A549 (cell line): ENCODE measurements around the gene RAD51B. TPM values are rescaled to one million over a fixed set of nuclear protein-coding genes. Genes with fewer than 3 reads are reported as not detected.

Source experiments
- ATAC-seq, 2 experiments: fragments of 200-7000 bp in 1 of 2; fragments of >200 bp in 1 of 2; cut with Nextera tagmentation in 1 of 2; cut with Tn5 transposase in 1 of 2; 3 replicates each; pipeline versions ENCODE4 v1.8.0 to v1.9.1; 2018 to 2020; ENCODE audit warnings: mild to moderate bottlenecking in 1 of 2, moderate library complexity in 1 of 2
- CTCF ChIA-PET: fragments of 300-600 bp; sonication (Branson Sonifier 250); formaldehyde crosslinking; extraction: SDS; loops from one replicate; lab custom pipeline; 2021; ENCODE audit warnings: antibody characterized with exemption, inconsistent platforms; lab: Yijun Ruan, JAX
- POLR2A ChIA-PET: fragments of 350-600 bp; formaldehyde crosslinking; extraction: SDS; loops from one replicate; lab custom pipeline; 2021; ENCODE audit warnings: antibody characterized with exemption, inconsistent platforms; lab: Yijun Ruan, JAX
- DNase-seq, 2 experiments: peaks; one replicate each; pipeline versions ENCODE4 v3.0.0 to v3.0.0-alpha.2; 2011 to 2016; ENCODE audit warnings: low read depth in 1 of 2, low spot score in 1 of 2
- FAIRE-seq: peaks from 2 replicates; lab custom pipeline; 2011; peaks lifted over from hg19 to GRCh38; lab: Jason Lieb, UNC
- H3K27ac ChIP-seq, 2 experiments: fragments of >200 bp; sonication (Bioruptor Twin); formaldehyde crosslinking; 3 replicates each; pipeline ENCODE4 v1.5.1; 2016 to 2017
- H3K4me1 ChIP-seq: fragments of >200 bp; sonication (Bioruptor Twin); formaldehyde crosslinking; 3 replicates; pipeline ENCODE4 v1.6.1; 2016
- H3K4me2 ChIP-seq: fragments of >200 bp; sonication (Bioruptor Twin); formaldehyde crosslinking; 3 replicates; pipeline ENCODE4 v1.6.1; 2016
- H3K4me3 ChIP-seq: fragments of >200 bp; sonication (Bioruptor Twin); formaldehyde crosslinking; 3 replicates; pipeline ENCODE4 v1.5.1; 2016
- H3K9me3 ChIP-seq: fragments of >200 bp; sonication (Bioruptor Twin); formaldehyde crosslinking; 3 replicates; pipeline ENCODE4 v1.6.1; 2016
- ATOH8 ChIP-seq: fragments of 250-450 bp; sonication (Bioruptor Pico); IDR thresholded peaks from 2 replicates; pipeline ENCODE4 v1.5.0; 2020; ENCODE audit warnings: low read depth, mild to moderate bottlenecking, moderate library complexity
- BHLHE40 ChIP-seq: IDR thresholded peaks from 2 replicates; pipeline ENCODE4 v1.6.1; 2012; ENCODE audit warnings: low read depth, low read length, inconsistent platforms
- CHD4 ChIP-seq: fragments of 200-600 bp; sonication (generic); IDR thresholded peaks from 2 replicates; pipeline ENCODE4 v1.6.1; 2016; ENCODE audit warnings: antibody characterized with exemption, mild to moderate bottlenecking, borderline replicate concordance
- EHF ChIP-seq: fragments of 250-450 bp; sonication (Bioruptor Pico); IDR thresholded peaks from 2 replicates; pipeline ENCODE4 v1.5.0; 2020; ENCODE audit warnings: mild to moderate bottlenecking
- EP300 ChIP-seq, 2 experiments: fragments of >200 bp; sonication (Bioruptor Twin); formaldehyde crosslinking; IDR thresholded peaks; 2 replicates in 1 of 2; 3 replicates in 1 of 2; pipeline ENCODE4 v1.6.1; 2016 to 2017
- ESRRA ChIP-seq: fragments of 150-350 bp; IDR thresholded peaks from 2 replicates; pipeline ENCODE4 v1.6.1; 2014; ENCODE audit warnings: mild to moderate bottlenecking, low read length, borderline replicate concordance
- FOSL2 ChIP-seq, 2 experiments: fragments of 450-650 bp in 1 of 2; fragments of >200 bp in 1 of 2; sonication (Bioruptor Twin) in 1 of 2; formaldehyde crosslinking; IDR thresholded peaks; 2 replicates each; pipeline versions ENCODE4 v1.5.0 to v1.6.1; 2016 to 2020; ENCODE audit warnings: mild to moderate bottlenecking in 1 of 2, moderate library complexity in 1 of 2
- GATA3 ChIP-seq: IDR thresholded peaks from 2 replicates; pipeline ENCODE4 v1.6.1; 2012; ENCODE audit warnings: borderline replicate concordance
- HOXA7 ChIP-seq: fragments of 250-450 bp; sonication (Bioruptor Pico); IDR thresholded peaks from 2 replicates; pipeline ENCODE4 v1.5.0; 2020; ENCODE audit warnings: mild to moderate bottlenecking, moderate library complexity
- JUNB ChIP-seq: fragments of >200 bp; sonication (Bioruptor Twin); formaldehyde crosslinking; IDR thresholded peaks from 2 replicates; pipeline ENCODE4 v1.6.1; 2016
- KDM1A ChIP-seq: fragments of 200-600 bp; sonication (generic); IDR thresholded peaks from 2 replicates; pipeline ENCODE4 v1.6.1; 2016; ENCODE audit warnings: low read depth, mild to moderate bottlenecking
- MAFK ChIP-seq: fragments of 450-650 bp; IDR thresholded peaks from 2 replicates; pipeline ENCODE4 v1.6.1; 2014; ENCODE audit not compliant: partially characterized antibody
- MAZ ChIP-seq: fragments of 150-350 bp; IDR thresholded peaks from 2 replicates; pipeline ENCODE4 v1.6.1; 2014; ENCODE audit warnings: antibody characterized with exemption, low read depth, low read length, borderline replicate concordance
- MYC ChIP-seq: IDR thresholded peaks from 2 replicates; pipeline ENCODE4 v1.6.1; 2012; ENCODE audit warnings: mild to moderate bottlenecking, inconsistent platforms, low read length, improper control_type of control experiment, borderline replicate concordance
- NFE2L2 ChIP-seq: fragments of 150-350 bp; conservative IDR thresholded peaks from 2 replicates; pipeline ENCODE4 v1.6.1; 2014; ENCODE audit warnings: low read length
- NPAS2 ChIP-seq: fragments of 250-450 bp; sonication (Bioruptor Pico); IDR thresholded peaks from 2 replicates; pipeline ENCODE4 v1.8.0; 2022; ENCODE audit warnings: mild to moderate bottlenecking, moderate library complexity, borderline replicate concordance
- PHF8 ChIP-seq: fragments of 200-600 bp; sonication (generic); IDR thresholded peaks from 2 replicates; pipeline ENCODE4 v1.6.1; 2016; ENCODE audit warnings: low read depth, mild to moderate bottlenecking, antibody characterized with exemption, moderate library complexity, borderline replicate concordance
- POLR2AphosphoS2 ChIP-seq: conservative IDR thresholded peaks from 2 replicates; pipeline ENCODE4 v1.6.1; 2012; ENCODE audit warnings: low read length, improper control_type of control experiment, inconsistent platforms
- RARB ChIP-seq: fragments of 250-450 bp; sonication (Bioruptor Pico); IDR thresholded peaks from 2 replicates; pipeline ENCODE4 v1.8.0; 2021; ENCODE audit warnings: mild to moderate bottlenecking, moderate library complexity
- RCOR1 ChIP-seq: fragments of 150-350 bp; IDR thresholded peaks from 2 replicates; pipeline ENCODE4 v1.6.1; 2014; ENCODE audit warnings: antibody characterized with exemption, low read length, low read depth
- REST ChIP-seq: fragments of 200-600 bp; sonication (generic); IDR thresholded peaks from 2 replicates; pipeline ENCODE4 v1.6.1; 2016; ENCODE audit warnings: antibody characterized with exemption, mild to moderate bottlenecking, moderate library complexity
- RFX5 ChIP-seq: fragments of 450-650 bp; IDR thresholded peaks from 2 replicates; pipeline ENCODE4 v1.7.1; 2014; ENCODE audit warnings: antibody characterized with exemption, mild to moderate bottlenecking, moderate library complexity
- RNF2 ChIP-seq: fragments of 200-600 bp; sonication (generic); IDR thresholded peaks from 2 replicates; pipeline ENCODE4 v1.6.1; 2016; ENCODE audit warnings: low read depth, mild to moderate bottlenecking, antibody characterized with exemption, moderate library complexity, borderline replicate concordance
- SREBF2 ChIP-seq: fragments of 450-650 bp; IDR thresholded peaks from 2 replicates; pipeline ENCODE4 v1.6.1; 2014; ENCODE audit warnings: mild to moderate bottlenecking, moderate library complexity
- ZNF302 ChIP-seq: fragments of 250-450 bp; sonication (Bioruptor Pico); IDR thresholded peaks from 2 replicates; pipeline ENCODE4 v1.9.0; 2021; ENCODE audit warnings: inconsistent platforms, mild to moderate bottlenecking, moderate library complexity
- WGBS: methylation state at CpG from one replicate; pipeline ENCODE4 v1.1.6; 2017; ENCODE audit errors: missing lambda C conversion rate; 5-methylcytosine and 5-hydroxymethylcytosine counted together
- polyA plus RNA-seq, 4 experiments: library from polyadenylated mRNA; depleted of rRNA in 3 of 4; stranded (reverse); fragments of >200 nt; fragmentation: RNase III in 1 of 4; extraction: RNeasy Plus Mini Kit Qiagen cat#74134 plus additional on column Dnase treatment in 1 of 4; gene quantifications; 2 replicates in 3 of 4; 3 replicates in 1 of 4; pipeline ENCODE4 v1.2.3, GENCODE V29; 2011 to 2017
- TF ChIP-seq, protein P1 (sequence below): IDR thresholded peaks from 2 replicates; pipeline ENCODE4 v1.6.1; 2012
- TF ChIP-seq, protein P2 (sequence below): fragments of >200 bp; sonication (Bioruptor Twin); formaldehyde crosslinking; IDR thresholded peaks from 3 replicates; pipeline ENCODE4 v1.6.1; 2016
- TF ChIP-seq, protein P3 (sequence below): IDR thresholded peaks from 2 replicates; pipeline ENCODE4 v1.6.1; 2012

RAD51B gene
- polyA plus RNA-seq, 2 of the 4 experiments (the other 2 are of a cell fraction), result 7.2 to 10.8 TPM

DNA sequence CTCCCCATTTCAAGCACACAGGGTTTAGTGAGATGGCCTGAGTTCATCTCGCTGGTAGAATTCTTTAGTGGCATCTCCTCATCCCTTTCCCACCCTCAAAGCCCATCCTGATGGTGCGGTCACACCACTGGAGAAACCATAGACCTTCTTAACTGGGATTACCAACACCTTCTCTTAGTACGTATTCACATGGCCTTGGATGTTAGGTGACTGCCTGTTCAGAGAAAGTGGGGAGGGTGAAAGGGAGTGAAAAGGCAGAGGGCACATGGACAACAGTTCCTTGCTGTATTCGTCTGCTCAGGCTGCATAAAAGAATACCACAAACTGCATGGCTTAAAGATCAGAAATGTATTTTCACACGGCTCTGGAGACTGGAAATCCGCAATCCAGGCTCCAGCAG, 667.2 kb downstream of the RAD51B start:
- Histone ChIP-seq H3K4me2 (no peak overlapping the region), H3K4me1 (peaks cover 28% of the 10 kb centered on the region), H3K4me3 (no peak overlapping the region), H3K27ac (peak overlapping the region; percentile 53 to 64; a peak in 4 of 6 replicates), H3K9me3 (no peaks in the 10 kb centered on the region)
- no peak for TF ChIP-seq NPAS2
- no peak for TF ChIP-seq FOSL2 (IDR thresholded peaks at IDR 0.05)
- no peak for TF ChIP-seq FOSL2 (CRISPR knock-in tag; IDR thresholded peaks at IDR 0.05)
- TF ChIP-seq JUNB, result no peak
- no peak for TF ChIP-seq CHD4
- TF ChIP-seq, protein P1, sequence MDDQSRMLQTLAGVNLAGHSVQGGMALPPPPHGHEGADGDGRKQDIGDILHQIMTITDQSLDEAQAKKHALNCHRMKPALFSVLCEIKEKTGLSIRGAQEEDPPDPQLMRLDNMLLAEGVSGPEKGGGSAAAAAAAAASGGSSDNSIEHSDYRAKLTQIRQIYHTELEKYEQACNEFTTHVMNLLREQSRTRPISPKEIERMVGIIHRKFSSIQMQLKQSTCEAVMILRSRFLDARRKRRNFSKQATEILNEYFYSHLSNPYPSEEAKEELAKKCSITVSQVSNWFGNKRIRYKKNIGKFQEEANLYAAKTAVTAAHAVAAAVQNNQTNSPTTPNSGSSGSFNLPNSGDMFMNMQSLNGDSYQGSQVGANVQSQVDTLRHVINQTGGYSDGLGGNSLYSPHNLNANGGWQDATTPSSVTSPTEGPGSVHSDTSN, result no peak
- TF ChIP-seq, protein P2, sequence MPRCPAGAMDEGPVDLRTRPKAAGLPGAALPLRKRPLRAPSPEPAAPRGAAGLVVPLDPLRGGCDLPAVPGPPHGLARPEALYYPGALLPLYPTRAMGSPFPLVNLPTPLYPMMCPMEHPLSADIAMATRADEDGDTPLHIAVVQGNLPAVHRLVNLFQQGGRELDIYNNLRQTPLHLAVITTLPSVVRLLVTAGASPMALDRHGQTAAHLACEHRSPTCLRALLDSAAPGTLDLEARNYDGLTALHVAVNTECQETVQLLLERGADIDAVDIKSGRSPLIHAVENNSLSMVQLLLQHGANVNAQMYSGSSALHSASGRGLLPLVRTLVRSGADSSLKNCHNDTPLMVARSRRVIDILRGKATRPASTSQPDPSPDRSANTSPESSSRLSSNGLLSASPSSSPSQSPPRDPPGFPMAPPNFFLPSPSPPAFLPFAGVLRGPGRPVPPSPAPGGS, result no peak
- no peak for TF ChIP-seq KDM1A
- TF ChIP-seq NFE2L2, result no peak
- TF ChIP-seq SREBF2, result no peak
- TF ChIP-seq MAFK, result no peak
- no peak for TF ChIP-seq GATA3
- TF ChIP-seq MAZ, result no peak
- TF ChIP-seq ATOH8 (CRISPR knock-in tag), result no peak
- no peak for TF ChIP-seq ESRRA
- no peak for TF ChIP-seq BHLHE40
- no peak for TF ChIP-seq HOXA7 (CRISPR knock-in tag)
- no peak for TF ChIP-seq RNF2
- FAIRE-seq, result no peak
- ChIA-PET POLR2A (interaction anchor here (0.6 kb wide), 1 partner anchor 196 kb away, joined by 4 read pairs; no protein-coding TSS in a partner anchor), CTCF (interaction anchor here (1.2 kb wide), 1 partner anchor 31 kb away, joined by 3 read pairs; no protein-coding TSS in a partner anchor)
- 92% methylated on average over 6 of the region's 6 CpGs for WGBS
- no peak for ATAC-seq
- no peak for DNase-seq

DNA sequence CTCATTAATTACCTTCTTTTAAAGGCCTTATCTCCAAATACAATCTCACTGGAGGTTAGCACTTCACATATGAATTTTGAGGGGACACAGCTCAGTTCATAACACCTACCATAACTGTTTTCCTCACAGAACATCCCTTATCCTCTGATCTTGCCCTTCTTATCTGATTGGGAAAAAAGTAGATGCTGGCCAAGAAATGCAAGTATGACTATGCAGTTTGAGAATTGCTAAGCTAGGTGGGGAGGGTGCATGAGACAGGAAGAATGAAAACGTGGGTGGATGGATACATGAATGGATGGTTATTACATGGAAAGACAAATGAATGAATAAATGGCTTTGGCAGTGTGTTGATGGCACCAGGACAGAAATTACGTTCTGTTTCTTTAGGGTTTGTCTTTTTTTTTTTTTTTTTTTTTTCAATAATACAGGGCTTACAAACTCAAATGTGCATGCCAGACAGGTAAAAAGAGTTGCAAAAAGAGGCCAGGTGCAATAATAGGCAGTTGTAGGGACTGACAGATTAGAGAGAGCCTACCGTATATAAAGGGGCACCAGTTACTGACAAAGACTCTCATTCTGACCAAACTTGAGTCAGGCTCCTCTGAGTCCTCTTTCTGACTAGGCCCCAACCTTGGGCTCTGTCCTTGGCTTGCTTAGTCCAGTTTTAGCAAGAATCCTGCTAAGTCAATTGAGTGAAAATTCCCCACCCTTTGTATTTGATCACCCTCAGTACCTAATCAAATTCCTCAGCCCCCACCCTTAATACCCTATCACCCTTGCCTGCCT, 668.4 kb downstream of the RAD51B start:
- WGBS, result 68% methylated on average over 3 of the region's 3 CpGs
- peak; percentile 36 to 66 for DNase-seq
- peak overlapping the region; percentile 53 to 64 for H3K27ac ChIP-seq
- peaks cover 21% of the 10 kb centered on the region for H3K4me1 ChIP-seq
- ChIA-PET POLR2A (no interaction called here), CTCF (interaction anchor here (1.1 kb wide), 1 partner anchor 11 kb away, joined by 3 read pairs; no protein-coding TSS in a partner anchor)
- H3K4me2 ChIP-seq, result no peak overlapping the region
- H3K4me3 ChIP-seq, result no peak overlapping the region
- no peaks in the 10 kb centered on the region for H3K9me3 ChIP-seq
- ATAC-seq, result peak in 1 of 2 experiments; percentile 63; a peak in 3 of 6 replicates
- FAIRE-seq, result no peak
- TF ChIP-seq, protein P2, result no peak
- TF ChIP-seq MYC (no peak), REST (no peak), POLR2AphosphoS2 (no peak), RFX5 (no peak), EHF (CRISPR knock-in tag) (no peak), RCOR1 (no peak), EP300 (IDR thresholded peaks at IDR 0.05) (no peak), RARB (CRISPR knock-in tag) (no peak), ZNF302 (no peak), NFE2L2 (peak; percentile 50), FOSL2 (IDR thresholded peaks at IDR 0.05) (no peak), FOSL2 (CRISPR knock-in tag; IDR thresholded peaks at IDR 0.05) (0 out of 2 replicates have a peak, but pooled peaks have one; percentile 15), MAFK (peak; percentile 84), PHF8 (no peak)
- TF ChIP-seq, protein P3, sequence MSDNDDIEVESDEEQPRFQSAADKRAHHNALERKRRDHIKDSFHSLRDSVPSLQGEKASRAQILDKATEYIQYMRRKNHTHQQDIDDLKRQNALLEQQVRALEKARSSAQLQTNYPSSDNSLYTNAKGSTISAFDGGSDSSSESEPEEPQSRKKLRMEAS, result 0 out of 2 replicates have a peak, but pooled peaks have one; percentile 27
